ENCODE data around the gene ESYT2. TPM values are rescaled to one million over a fixed set of nuclear protein-coding genes. Genes with fewer than 3 reads are reported as not detected.

Gene ESYT2
- total and polyA plus RNA-seq, 4 donors = 16.4 to 83.0 (median 58.0) TPM

DNA sequence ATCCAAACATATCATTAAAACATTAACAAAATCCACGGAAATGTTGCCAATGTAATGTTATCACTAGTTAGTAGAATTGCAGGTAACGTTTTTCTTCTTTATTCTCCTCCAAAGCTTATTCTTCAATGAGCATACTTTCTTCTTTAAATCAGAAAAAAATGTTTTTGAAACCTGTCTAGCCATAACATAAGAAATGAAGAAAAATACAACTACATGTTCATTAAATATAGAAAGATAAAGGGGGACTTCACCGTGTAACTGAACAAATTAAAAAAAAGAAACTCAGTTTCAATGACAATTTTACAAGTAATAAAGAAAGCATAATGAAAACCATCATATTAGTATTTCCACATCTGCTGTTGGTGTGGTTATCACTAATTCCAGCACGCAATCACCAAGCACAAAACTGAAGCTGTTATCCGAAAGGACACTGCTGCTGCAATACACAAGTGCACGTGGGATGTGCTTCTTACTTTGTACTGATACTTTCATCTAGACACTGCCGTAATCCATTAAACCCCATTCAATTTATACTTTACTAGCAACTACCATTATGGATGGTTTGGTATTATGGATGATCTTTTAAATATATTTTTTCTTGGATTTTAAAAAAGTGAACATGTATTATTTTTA lies 9.6 kb downstream of the ESYT2 start:
- DNase-seq (peak in 2 of 3 donors; percentile 38 to 71), ATAC-seq (ENCODE audit: insufficient read depth, low FRiP score) (no peak)
- H3K9ac ChIP-seq (ENCODE audit: insufficient read depth in 1 of 2, low read length in 2 of 2) = no peak overlapping the region

DNA sequence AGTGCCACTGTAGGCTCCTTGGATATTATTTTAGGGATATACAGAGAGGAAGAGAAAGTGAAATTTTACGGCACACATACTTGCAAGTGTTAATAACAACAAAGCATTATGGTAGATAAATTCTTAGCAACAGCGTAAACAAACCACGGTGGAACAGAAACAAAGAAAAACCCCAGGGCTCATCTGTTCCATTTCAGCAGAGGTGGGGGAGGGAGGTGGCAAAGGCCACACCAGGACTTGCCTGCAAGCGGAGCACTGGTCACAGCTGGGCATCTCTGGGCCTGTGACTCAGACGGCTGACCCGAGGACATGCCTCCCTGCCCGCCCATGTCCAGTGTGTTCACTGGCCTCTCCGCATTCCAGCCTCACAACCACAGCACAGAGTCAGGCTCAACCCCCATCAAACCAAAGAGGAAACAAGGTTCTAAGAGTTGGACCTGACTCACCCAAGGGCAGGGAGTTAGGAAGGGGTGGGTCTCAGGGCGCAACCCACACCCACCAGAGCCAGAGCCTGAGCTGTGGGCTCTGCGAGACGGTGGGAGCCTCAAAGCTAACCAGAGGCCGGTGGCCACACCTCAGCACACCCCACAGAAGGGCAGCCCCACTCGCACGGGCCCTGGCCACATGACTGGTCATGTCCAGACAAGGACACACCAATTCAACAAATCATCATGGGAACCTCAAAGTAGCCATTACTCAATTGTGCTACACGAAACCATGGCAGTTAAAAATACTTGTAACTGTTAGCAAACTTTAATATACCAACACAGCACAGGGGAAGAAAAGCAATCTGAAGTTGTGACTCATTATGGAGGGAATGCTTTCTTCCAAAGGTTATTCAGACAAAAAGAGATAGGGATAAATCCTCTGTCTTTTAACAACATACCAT lies 10.7 kb downstream of the ESYT2 start:
- 12 to 14% methylated on average over 15 of the region's 15 CpGs for WGBS, 2 donors
- Histone ChIP-seq H3K4me1 (ENCODE audit: control insufficient read depth in 5 of 5, insufficient read depth in 5 of 5, low read length in 5 of 5) (peaks cover 15 to 47% (median 22%) of the 10 kb centered on the region in 5 donors), H3K36me3 (ENCODE audit: control insufficient read depth in 4 of 4, insufficient read depth in 4 of 4, low read length in 4 of 4) (no peaks in the 10 kb centered on the region), H3K9me3 (ENCODE audit: control insufficient read depth in 4 of 4, insufficient read depth in 3 of 4, low read length in 3 of 4) (no peaks in the 10 kb centered on the region), H3K27me3 (ENCODE audit: control insufficient read depth in 3 of 3, insufficient read depth in 3 of 3, low read length in 2 of 3) (no peaks in the 10 kb centered on the region), H3K27ac (ENCODE audit: low read depth in 1 of 2, low read length in 1 of 2) (peak overlapping the region; percentile 89 to 99), H3K4me3 (no peak overlapping the region), H3K9ac (ENCODE audit: insufficient read depth in 1 of 2, low read length in 2 of 2) (peak overlapping the region in 1 of 2 donors; percentile 35)
- ATAC-seq (ENCODE audit: insufficient read depth, low FRiP score) (peak; percentile 93), DNase-seq (peak; percentile 86 to 89 (median 87))
- TF ChIP-seq, protein P1, sequence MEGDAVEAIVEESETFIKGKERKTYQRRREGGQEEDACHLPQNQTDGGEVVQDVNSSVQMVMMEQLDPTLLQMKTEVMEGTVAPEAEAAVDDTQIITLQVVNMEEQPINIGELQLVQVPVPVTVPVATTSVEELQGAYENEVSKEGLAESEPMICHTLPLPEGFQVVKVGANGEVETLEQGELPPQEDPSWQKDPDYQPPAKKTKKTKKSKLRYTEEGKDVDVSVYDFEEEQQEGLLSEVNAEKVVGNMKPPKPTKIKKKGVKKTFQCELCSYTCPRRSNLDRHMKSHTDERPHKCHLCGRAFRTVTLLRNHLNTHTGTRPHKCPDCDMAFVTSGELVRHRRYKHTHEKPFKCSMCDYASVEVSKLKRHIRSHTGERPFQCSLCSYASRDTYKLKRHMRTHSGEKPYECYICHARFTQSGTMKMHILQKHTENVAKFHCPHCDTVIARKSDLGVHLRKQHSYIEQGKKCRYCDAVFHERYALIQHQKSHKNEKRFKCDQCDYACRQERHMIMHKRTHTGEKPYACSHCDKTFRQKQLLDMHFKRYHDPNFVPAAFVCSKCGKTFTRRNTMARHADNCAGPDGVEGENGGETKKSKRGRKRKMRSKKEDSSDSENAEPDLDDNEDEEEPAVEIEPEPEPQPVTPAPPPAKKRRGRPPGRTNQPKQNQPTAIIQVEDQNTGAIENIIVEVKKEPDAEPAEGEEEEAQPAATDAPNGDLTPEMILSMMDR (IDR thresholded peaks at IDR 0.05; ENCODE audit: control extremely low read depth, extremely low read depth) = no peak

More for the DNA sequence above, 9.6 kb downstream of the ESYT2 start:
- Histone ChIP-seq H3K4me1 (ENCODE audit: control insufficient read depth in 5 of 5, insufficient read depth in 5 of 5, low read length in 5 of 5) (peaks cover 15 to 44% (median 22%) of the 10 kb centered on the region in 5 donors), H3K4me3 (no peak overlapping the region), H3K9me3 (ENCODE audit: control insufficient read depth in 4 of 4, insufficient read depth in 3 of 4, low read length in 3 of 4) (no peaks in the 10 kb centered on the region), H3K36me3 (ENCODE audit: control insufficient read depth in 4 of 4, insufficient read depth in 4 of 4, low read length in 4 of 4) (no peaks in the 10 kb centered on the region), H3K27me3 (ENCODE audit: control insufficient read depth in 3 of 3, insufficient read depth in 3 of 3, low read length in 2 of 3) (no peaks in the 10 kb centered on the region), H3K27ac (ENCODE audit: low read depth in 1 of 2, low read length in 1 of 2) (peak overlapping the region in 1 of 2 donors; percentile 33)
- TF ChIP-seq, protein P1 (IDR thresholded peaks at IDR 0.05; ENCODE audit: control extremely low read depth, extremely low read depth) = no peak
- WGBS, 2 donors = 55 to 68% methylated on average over 7 of the region's 7 CpGs

DNA sequence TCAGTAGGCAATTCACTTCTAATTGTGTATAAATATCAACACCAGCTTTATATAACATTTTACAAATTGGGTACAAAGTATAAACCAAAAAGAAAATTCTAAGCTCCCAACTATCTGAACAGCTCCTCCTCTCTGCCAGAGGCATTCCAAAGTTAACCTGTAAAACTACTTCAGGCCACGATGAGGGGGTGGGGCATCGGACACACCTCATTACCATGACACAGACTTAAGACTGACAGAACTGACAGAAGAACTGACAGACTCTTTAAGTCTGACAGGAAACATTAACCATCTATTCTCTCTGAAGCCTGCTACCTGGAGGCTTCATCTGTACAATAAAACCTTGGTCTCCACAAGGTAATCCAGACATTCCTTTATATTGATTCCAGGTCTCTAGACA lies 12.3 kb downstream of the ESYT2 start:
- DNase-seq = peak in 1 of 3 donors; percentile 34
- Histone ChIP-seq H3K27me3 (ENCODE audit: control insufficient read depth in 3 of 3, insufficient read depth in 3 of 3, low read length in 2 of 3) (no peaks in the 10 kb centered on the region), H3K4me3 (no peak overlapping the region), H3K9ac (ENCODE audit: insufficient read depth in 1 of 2, low read length in 2 of 2) (no peak overlapping the region), H3K9me3 (ENCODE audit: control insufficient read depth in 4 of 4, insufficient read depth in 3 of 4, low read length in 3 of 4) (no peaks in the 10 kb centered on the region), H3K4me1 (ENCODE audit: control insufficient read depth in 5 of 5, insufficient read depth in 5 of 5, low read length in 5 of 5) (peaks cover 15 to 50% (median 23%) of the 10 kb centered on the region in 5 donors), H3K36me3 (ENCODE audit: control insufficient read depth in 4 of 4, insufficient read depth in 4 of 4, low read length in 4 of 4) (no peaks in the 10 kb centered on the region), H3K27ac (ENCODE audit: low read depth in 1 of 2, low read length in 1 of 2) (peak overlapping the region; percentile 75 to 86)
- ATAC-seq (ENCODE audit: insufficient read depth, low FRiP score) = no peak
- WGBS, 2 donors = 57 to 66% methylated on average over 2 of the region's 2 CpGs
- TF ChIP-seq, protein P1 (IDR thresholded peaks at IDR 0.05; ENCODE audit: control extremely low read depth, extremely low read depth) = no peak

All from lung (tissue), 12 donors.